C4-2B (cell line): ENCODE data around the gene CFAP70.

Experiments used
- CTCF ChIP-seq: fragments of 450-650 bp; conservative IDR thresholded peaks from 2 replicates; pipeline ENCODE4 v1.5.1; 2017; ENCODE audit warnings: mild to moderate bottlenecking
- ZFX ChIP-seq: fragments of 450-650 bp; IDR thresholded peaks from 2 replicates; pipeline ENCODE4 v1.6.1; 2017

- no peak for TF ChIP-seq CTCF
- no peak for TF ChIP-seq ZFX
Observed at GRCh38 chr10:73296946-73297345, 61.7 kb downstream of the CFAP70 start.
